Heart right ventricle (tissue), 16 donors: ENCODE data around the gene CLCF1. TPM values are rescaled to one million over a fixed set of nuclear protein-coding genes. Genes with fewer than 3 reads are reported as not detected.

Source experiments
- ATAC-seq, 8 donors: fragments of 200-7000 bp; cut with Tn5 transposase; one replicate each; pipeline ENCODE4 v1.9.1; 2020; ENCODE audit warnings: mild to moderate bottlenecking in 8 of 8, moderate library complexity in 8 of 8, moderate number of reproducible peaks in 1 of 8
- DNase-seq, 2 donors: peaks; one replicate each; pipeline ENCODE4 v3.0.0-alpha.2; 2020
- H3K27ac ChIP-seq, 10 donors: fragments of 200-600 bp; sonication (generic) in 2 of 10; one replicate each; pipeline versions ENCODE4 v1.5.0 to v1.8.0; 2020 to 2022; ENCODE audit warnings: mild to moderate bottlenecking in 3 of 10
- H3K27me3 ChIP-seq, 7 donors: fragments of 200-600 bp; one replicate each; pipeline ENCODE4 v1.8.0; 2021 to 2022; ENCODE audit warnings: mild to moderate bottlenecking in 2 of 7
- H3K36me3 ChIP-seq, 9 donors: fragments of 200-600 bp; sonication (generic) in 1 of 9; one replicate each; pipeline versions ENCODE4 v1.5.0 to v1.8.0; 2020 to 2022; ENCODE audit warnings: mild to moderate bottlenecking in 2 of 9
- H3K4me1 ChIP-seq, 9 donors: fragments of 200-600 bp; sonication (generic) in 1 of 9; one replicate each; pipeline versions ENCODE4 v1.5.0 to v1.8.0; 2020 to 2022; ENCODE audit warnings: mild to moderate bottlenecking in 4 of 9
- H3K4me3 ChIP-seq, 10 donors: fragments of 200-600 bp; sonication (generic) in 2 of 10; one replicate each; pipeline versions ENCODE4 v1.5.0 to v1.8.0; 2020 to 2022; ENCODE audit warnings: mild to moderate bottlenecking in 7 of 10, moderate library complexity in 2 of 10
- H3K9me3 ChIP-seq, 11 donors: fragments of 200-600 bp in 10 of 11; sonication (generic) in 2 of 11; one replicate each; pipeline versions ENCODE4 v1.5.0 to v1.8.0; 2013 to 2022; ENCODE audit warnings: mild to moderate bottlenecking in 2 of 11, control low read depth in 1 of 11, moderate library complexity in 1 of 11
- CTCF ChIP-seq, 9 donors: fragments of 200-600 bp; sonication (generic) in 2 of 9; IDR thresholded peaks; one replicate each; pipeline versions ENCODE4 v1.5.0 to v1.8.0; 2021 to 2022; ENCODE audit warnings: antibody characterized with exemption in 9 of 9, mild to moderate bottlenecking in 5 of 9, moderate library complexity in 1 of 9
- WGBS, 2 donors: extraction: QIAGEN DNeasy Blood & Tissue Kit; methylation state at CpG; one replicate each; pipeline ENCODE4 v1.1.7; 2013; ENCODE audit warnings: inconsistent platforms in 1 of 2; 5-methylcytosine and 5-hydroxymethylcytosine counted together
- intact Hi-C, 10 donors: fragments of 100-400 bp; cut with DNase I; formaldehyde crosslinking; loops; one replicate each; pipeline versions ENCODE4 v1.11.1 to v1.14.2; 2022
- polyA plus RNA-seq, 2 donors: library from polyadenylated mRNA; stranded (reverse); fragments of 200-250 nt; gene quantifications; one replicate each; pipeline ENCODE4 v1.2.3, GENCODE V29; 2013
- total RNA-seq, 10 donors: library from RNA; stranded (reverse); fragmentation: NEBNext Ultra II Directional in 3 of 10; extraction: Animal tissue kit (Norgen Biotek cat#: 25700) in 3 of 10; gene quantifications; one replicate each; pipeline versions ENCODE4 v1.2.1 to v1.2.4, GENCODE V29; 2021 to 2023
- donor health status: Arrhythmogenic right ventricular cardiomyopathy.
- donor health status: ischemic (EF 13 %, LVEDD 7.1; RV severe dilation, severe dysfunction).
- donor health status: healthy with polysubstance abuse.
- donor health status: DM: no; HTN: yes; CAD: no.
- donor health status: DM: no; HTN: no; CAD: no.
- donor health status: ischemic (EF 25% LVEDD 6.9; RV normal size, moderate dysfunction).
- donor health status: ischemic (EF 25% LVEDD 5.7; RV mildly dilated, moderate dysfunction).
- donor health status: healthy.
- donor health status: DM: yes; HTN: yes; CAD: no.
- donor health status: Ischemic cardiomyopathy.
- donor health status: ischemic (EF 35%, LVEDD 5.7; RV mildly dilated, moderate dysfunction).
- donor health status: nonischemic (EF 11% LVEDD 7.7; RV severe dilation, severe dysfunction).
- donor health status: DM: yes; HTN: yes; CAD: no.
- donor health status: PGD.
- donor health status: ischemic (EF 29% LVEDD 5.4; RV normal size, mild dysfunction).
- donor health status: nonischemic (EF 23%, LVEDD 6.1; RV moderate dilation, normal function).

CLCF1 gene
- total and polyA plus RNA-seq, 12 donors = 0.31 to 12.3 (median 1.2) TPM

GRCh38 chr11:67349928-67350465 lies 23.4 kb downstream of the CLCF1 start:
- DNase-seq = no peak
- no peak for TF ChIP-seq CTCF (IDR thresholded peaks at IDR 0.05)
- H3K27me3 ChIP-seq = no peaks in the 10 kb centered on the region
- H3K27ac ChIP-seq = peak overlapping the region in 1 of 10 donors; percentile 27
- intact Hi-C loops = loop anchor here in 4 of 10 donors (5.0 to 10.0 kb wide), 4 partner anchors 32 to 365 kb away; partner anchors contain the start of genes CDK2AP2 (in 2 of the 4), PITPNM1 (in 2 of the 4) and RPS6KB2 (in 1 of the 4)
- peaks cover 17 to 57% (median 42%) of the 10 kb centered on the region in 9 donors for H3K4me1 ChIP-seq
- peaks cover 0 to 5% (median 0%) of the 10 kb centered on the region in 9 donors for H3K36me3 ChIP-seq
- no peaks in the 10 kb centered on the region for H3K9me3 ChIP-seq
- no peak overlapping the region for H3K4me3 ChIP-seq
- 82 to 91% methylated on average over 4 of the region's 4 CpGs for WGBS, 2 donors
- no peak for ATAC-seq

- no peaks in the 10 kb centered on the region for H3K27me3 ChIP-seq
- H3K27ac ChIP-seq = peak overlapping the region in 3 of 10 donors; percentile 23 to 30 (median 27)
- no peak overlapping the region for H3K4me3 ChIP-seq
- peaks cover 11 to 52% (median 36%) of the 10 kb centered on the region in 9 donors for H3K4me1 ChIP-seq
- no peaks in the 10 kb centered on the region for H3K9me3 ChIP-seq
- intact Hi-C loops = loop anchor here in 3 of 10 donors (5.0 kb wide), 1 partner anchor 33 kb away; no protein-coding TSS in a partner anchor
- TF ChIP-seq CTCF (IDR thresholded peaks at IDR 0.05) = no peak
- ATAC-seq (no peak), DNase-seq (no peak)
- 71 to 76% methylated on average over 2 of the region's 2 CpGs for WGBS, 2 donors
- H3K36me3 ChIP-seq = peaks cover 0 to 5% (median 0%) of the 10 kb centered on the region in 9 donors
Measured at GRCh38 chr11:67349457-67349856, 23.9 kb downstream of the CLCF1 start.

GRCh38 chr11:67349036-67349435 lies 24.4 kb downstream of the CLCF1 start:
- ATAC-seq (no peak), DNase-seq (no peak)
- H3K27ac ChIP-seq = peak overlapping the region in 3 of 10 donors; percentile 23 to 30 (median 27)
- no peaks in the 10 kb centered on the region for H3K27me3 ChIP-seq
- H3K36me3 ChIP-seq = peaks cover 0 to 5% (median 0%) of the 10 kb centered on the region in 9 donors
- TF ChIP-seq CTCF (IDR thresholded peaks at IDR 0.05) = no peak
- intact Hi-C loops = loop anchor here in 3 of 10 donors (5.0 kb wide), 1 partner anchor 33 kb away; no protein-coding TSS in a partner anchor
- H3K4me1 ChIP-seq = peaks cover 10 to 47% (median 32%) of the 10 kb centered on the region in 9 donors
- H3K9me3 ChIP-seq = no peaks in the 10 kb centered on the region
- 68 to 72% methylated on average over 5 of the region's 5 CpGs for WGBS, 2 donors
- H3K4me3 ChIP-seq = no peak overlapping the region

GRCh38 chr11:67347964-67348749 lies 25.2 kb downstream of the CLCF1 start:
- Histone ChIP-seq H3K4me1 (peaks cover 10 to 43% (median 28%) of the 10 kb centered on the region in 9 donors), H3K9me3 (no peaks in the 10 kb centered on the region), H3K36me3 (peaks cover 0 to 5% (median 0%) of the 10 kb centered on the region in 9 donors), H3K27ac (peak overlapping the region in 1 of 10 donors; percentile 27), H3K27me3 (no peaks in the 10 kb centered on the region), H3K4me3 (no peak overlapping the region)
- 83 to 84% methylated on average over 11 of the region's 11 CpGs for WGBS, 2 donors
- no peak for TF ChIP-seq CTCF (IDR thresholded peaks at IDR 0.05)
- ATAC-seq (no peak), DNase-seq (no peak)
- intact Hi-C loops = loop anchor here in 3 of 10 donors (5.0 kb wide), 1 partner anchor 34 kb away; no protein-coding TSS in a partner anchor
